D341Med (cell line): ENCODE data around the gene RAB3C.

Experiments used
- DNase-seq: peaks from one replicate; pipeline ENCODE4 v3.0.0; 2012; ENCODE audit warnings: low spot score

Gene RAB3C

DNA sequence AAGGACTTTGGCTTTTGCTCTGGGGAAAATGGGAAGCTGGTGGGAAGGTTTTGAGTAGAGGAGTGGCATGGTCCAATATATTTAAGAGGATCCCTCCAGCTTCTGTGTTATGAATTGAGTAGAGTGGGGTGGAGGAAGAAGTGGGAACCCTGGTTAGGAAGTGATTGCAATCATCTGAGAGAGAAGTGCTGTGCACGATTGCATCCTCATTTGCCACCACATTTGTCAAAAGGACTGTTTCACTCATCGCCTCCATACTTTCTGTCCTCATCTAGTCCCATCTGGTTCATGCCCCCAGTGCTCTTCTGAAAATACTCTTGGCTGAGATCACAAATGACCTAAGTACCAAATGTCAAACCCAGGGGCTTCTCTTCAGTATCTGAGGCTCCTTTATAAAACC is 192.1 kb downstream of the RAB3C start:
- DNase-seq, result no peak

DNA sequence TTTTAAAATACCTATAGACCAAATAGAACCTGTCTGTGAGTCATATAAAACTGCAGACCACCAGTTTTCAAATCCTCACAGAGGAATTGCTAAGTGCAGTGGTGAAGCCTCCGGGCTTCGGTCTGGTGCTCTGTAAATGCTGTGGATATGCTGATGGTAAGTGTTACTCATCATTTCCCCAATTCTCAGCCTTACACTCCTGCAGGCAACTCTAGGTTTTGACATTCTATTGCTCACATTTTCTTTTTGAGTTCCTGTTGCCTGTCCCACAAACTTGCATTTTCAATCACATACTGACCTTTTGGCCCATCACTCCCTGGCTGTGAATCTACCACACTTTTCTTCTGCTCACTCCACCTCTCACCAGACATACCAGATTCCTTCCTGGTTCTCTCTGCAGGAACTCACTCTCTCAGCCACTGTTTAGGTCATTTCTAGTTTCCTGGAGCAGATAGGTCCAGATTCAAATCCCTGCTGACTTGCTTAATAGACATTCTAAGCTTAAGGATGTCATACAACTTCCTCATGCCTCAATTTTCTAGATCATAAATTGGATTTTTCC is 192.9 kb downstream of the RAB3C start:
- no peak for DNase-seq

DNA sequence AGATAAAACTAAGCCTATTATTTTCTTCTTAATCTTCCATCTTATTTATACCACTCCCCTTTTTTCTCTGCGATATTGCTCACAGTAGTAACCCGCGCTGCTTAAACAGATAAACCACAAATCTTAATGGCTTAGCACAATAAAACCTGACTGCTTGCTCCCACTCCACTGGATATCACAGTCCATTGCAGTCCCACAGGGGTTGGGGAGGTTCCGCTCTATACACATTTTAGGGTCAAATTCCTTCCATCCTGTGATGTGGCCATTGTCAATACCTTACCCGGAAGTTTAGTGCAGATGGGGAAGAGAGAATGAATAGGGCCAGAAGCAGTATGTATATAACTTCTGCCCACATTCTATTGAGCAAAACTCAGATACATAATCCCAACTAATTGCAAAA is 193.7 kb downstream of the RAB3C start:
- no peak for DNase-seq

GRCh38 chr5:58778888-58779287 is 196.0 kb downstream of the RAB3C start:
- DNase-seq, result no peak

- DNase-seq, result no peak
These were observed 203.2 kb downstream of the RAB3C start for GRCh38 chr5:58786035-58786434.

GRCh38 chr5:58786711-58787303 is 203.9 kb downstream of the RAB3C start:
- no peak for DNase-seq

DNA sequence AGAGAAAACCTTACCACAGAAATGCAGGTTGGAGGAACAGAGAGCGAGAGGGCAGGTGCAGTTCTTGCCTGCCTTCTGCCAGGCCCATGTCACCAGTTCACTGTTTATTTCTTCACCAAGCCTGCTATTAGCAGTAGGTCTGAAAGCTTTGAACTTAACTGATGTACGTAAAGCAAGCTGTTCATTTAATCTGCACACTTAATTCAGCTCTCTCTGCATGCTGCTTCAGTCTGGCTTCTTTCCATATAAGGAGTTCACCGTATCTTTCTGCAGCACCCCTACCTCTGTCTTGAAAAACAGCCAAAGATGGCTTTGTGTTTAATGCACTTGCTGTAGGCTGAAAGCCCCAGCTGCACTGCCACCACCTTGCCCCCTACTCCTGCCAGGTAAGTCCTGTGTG is 205.1 kb downstream of the RAB3C start:
- peak; percentile 62 for DNase-seq

DNA sequence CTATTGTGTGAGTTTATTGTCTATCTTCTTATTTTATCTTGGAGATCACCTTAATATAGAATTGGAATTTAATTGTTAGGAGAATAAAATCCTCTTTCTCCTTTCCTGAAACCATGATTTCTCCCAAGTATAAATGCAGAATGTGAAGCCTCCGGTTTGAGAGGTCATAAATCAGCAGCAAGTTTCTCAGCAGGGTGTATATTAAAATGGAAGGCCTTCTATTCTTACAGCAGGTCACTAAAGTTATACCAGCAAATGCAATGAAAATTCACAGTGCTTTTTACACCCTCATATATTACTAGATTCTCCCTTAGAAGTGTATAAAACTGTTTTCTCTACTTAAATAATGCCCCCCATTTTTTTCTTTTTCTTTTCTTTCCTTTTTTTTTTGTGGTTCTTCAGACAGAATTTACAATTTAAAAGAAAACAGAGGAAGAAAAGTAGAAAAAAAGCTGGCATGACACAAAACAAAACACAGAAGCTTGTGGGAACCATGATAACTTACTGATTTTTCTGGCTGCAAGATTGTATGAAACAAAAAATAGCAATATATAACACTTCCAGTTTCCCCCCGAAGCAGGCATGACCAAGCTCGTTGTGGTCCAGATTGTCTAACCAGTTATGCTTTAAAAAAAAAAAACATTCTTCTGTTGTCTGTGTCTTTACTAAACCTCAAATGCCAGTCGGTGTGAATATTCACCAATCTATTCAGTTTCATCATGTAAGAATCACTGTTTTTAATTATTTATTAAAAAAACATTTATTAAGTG is 211.2 kb downstream of the RAB3C start:
- DNase-seq, result no peak

DNA sequence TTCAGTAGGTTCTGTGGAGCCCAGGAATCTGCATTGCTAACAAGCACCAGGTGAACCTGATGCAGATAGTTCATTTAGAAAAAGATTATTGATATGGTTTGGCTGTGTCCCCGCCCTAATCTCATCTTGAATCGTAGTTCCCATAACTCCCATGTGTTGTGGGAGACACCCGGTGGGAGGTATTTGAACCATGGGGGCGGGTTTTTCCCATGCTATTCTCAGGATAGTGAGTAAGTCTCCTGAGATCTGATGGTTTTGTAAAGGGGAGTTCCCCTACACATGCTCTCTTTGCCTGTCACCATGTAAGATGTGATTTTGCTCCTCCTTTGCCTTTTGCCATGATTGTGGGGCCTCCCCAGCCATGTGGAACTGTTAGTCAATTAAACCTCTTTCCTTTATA is 212.0 kb downstream of the RAB3C start:
- no peak for DNase-seq

DNA sequence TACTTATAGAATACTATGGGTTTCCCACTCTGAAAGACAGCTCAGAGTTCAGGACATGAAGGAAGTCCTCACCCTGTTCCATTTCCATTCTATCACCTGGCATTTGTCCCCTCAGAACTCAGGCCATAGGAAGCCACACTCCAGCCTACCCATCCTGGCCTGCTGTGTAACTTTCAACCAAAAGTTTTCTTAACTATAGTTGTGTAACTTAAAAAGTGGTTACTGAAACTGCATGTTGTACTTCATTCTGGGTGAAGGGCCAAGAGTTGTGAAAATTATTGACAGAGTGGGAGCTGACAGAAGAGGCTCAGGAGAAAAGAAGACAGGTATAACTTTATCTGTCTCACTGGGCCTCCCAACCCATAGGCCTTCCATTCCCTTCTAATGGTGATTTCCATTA is 212.5 kb downstream of the RAB3C start:
- DNase-seq, result no peak

DNA sequence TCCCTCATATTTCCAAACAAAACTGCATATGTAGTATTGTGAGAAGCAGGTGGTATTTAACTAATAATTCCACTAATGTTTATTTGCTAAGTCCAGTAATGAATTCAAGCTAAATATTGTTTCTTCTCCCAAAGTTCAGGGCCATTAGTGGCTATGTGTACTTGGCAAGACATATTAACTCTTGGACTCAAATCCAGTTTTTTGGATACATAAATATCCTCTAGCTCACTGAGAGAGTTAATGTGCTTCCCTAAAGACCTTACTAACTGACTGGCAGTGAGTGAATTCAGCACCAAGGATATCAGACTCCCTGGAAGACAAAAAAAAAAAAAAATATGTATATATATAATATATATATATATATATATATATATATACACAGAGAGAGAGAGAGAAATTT is 214.1 kb downstream of the RAB3C start:
- DNase-seq, result no peak

- DNase-seq, result no peak
These were observed 217.5 kb downstream of the RAB3C start for GRCh38 chr5:58800356-58800755.

DNA sequence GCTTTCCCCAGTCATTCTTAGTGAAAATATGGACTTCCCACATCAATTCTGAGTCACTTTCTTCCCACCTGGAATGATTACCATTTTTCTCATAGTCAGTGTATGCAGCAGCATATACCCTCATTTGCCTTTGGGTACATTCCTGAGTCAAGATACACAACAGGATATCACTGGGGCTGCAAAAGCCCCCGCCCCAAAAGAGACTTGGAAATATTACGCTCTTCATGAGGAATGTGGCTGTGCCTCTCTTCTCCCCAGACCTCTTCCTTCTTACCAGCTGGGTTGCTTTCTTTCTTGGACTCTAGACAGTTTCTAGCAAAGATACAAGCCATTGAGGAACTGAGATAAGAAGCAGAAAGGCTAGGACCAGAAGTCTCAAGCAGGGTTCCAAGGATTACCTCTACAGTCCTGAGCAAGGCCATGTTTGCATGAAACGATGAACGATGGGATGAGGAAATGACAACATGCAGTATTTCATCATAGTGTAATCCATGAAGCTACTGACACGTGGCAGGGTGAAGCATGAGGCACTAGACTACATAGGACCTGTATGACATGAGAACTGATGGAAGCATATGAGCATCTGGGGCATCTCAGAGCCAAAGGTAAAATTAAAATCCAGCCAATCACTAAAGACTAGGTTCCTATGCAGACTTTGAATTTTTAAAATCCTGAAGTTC is 218.1 kb downstream of the RAB3C start:
- DNase-seq, result no peak

GRCh38 chr5:58803056-58803455 is 220.2 kb downstream of the RAB3C start:
- no peak for DNase-seq

GRCh38 chr5:58804291-58804690 is 221.4 kb downstream of the RAB3C start:
- DNase-seq, result no peak

GRCh38 chr5:58810086-58810485 is 227.2 kb downstream of the RAB3C start:
- no peak for DNase-seq

GRCh38 chr5:58813855-58814254 is 231.0 kb downstream of the RAB3C start:
- DNase-seq, result no peak

DNA sequence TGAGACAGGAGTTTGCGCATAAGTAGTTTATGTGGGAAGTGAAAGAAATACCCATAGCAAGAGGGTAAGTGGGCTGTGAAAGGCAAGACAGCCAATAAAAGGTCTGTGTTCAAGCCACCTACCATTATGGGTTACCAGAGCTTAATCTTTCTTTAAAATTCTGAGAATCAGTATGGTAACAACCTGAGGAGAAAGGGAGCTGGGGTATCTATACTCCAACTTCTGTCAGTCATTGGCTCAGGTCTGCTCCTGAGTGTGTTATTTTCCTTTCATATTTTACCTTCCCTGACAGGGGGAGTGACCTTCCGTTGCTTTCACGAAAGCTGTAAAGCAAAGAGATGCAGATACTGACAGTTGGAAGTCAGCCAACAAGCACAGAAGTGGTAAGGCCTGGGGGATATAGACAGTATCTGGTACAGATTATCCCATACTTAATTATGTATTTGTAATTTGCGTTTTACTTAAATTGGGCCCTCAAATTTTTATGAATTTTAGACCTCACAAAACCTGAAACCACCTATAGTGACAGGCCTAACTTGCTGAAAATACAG is 233.4 kb downstream of the RAB3C start:
- no peak for DNase-seq

GRCh38 chr5:58818465-58818864 is 235.6 kb downstream of the RAB3C start:
- DNase-seq, result peak; percentile 51

- DNase-seq, result no peak
These were observed 242.6 kb downstream of the RAB3C start for GRCh38 chr5:58825441-58825840.

- DNase-seq, result no peak
These were observed 243.0 kb downstream of the RAB3C start for GRCh38 chr5:58825899-58826298.

GRCh38 chr5:58827463-58827862 is 244.6 kb downstream of the RAB3C start:
- no peak for DNase-seq

- DNase-seq, result no peak
These were observed 245.4 kb downstream of the RAB3C start for GRCh38 chr5:58828258-58828657.
